DOHH2 (cell line): ENCODE measurements around the gene EGFLAM.

Experiments
- EZH2phosphoT487 ChIP-seq: fragments of 200-600 bp; sonication (generic); IDR thresholded peaks from 2 replicates; pipeline ENCODE4 v1.6.1; 2017; ENCODE audit warnings: borderline replicate concordance, mild to moderate bottlenecking, antibody characterized with exemption, low read length, moderate library complexity, mixed read lengths
- TF ChIP-seq, protein P1 (sequence below): fragments of 200-600 bp; sonication (generic); IDR thresholded peaks from one replicate; pipeline ENCODE4 v1.5.1; 2014; ENCODE audit warnings: antibody characterized with exemption, mild to moderate bottlenecking, low read depth, low read length; ENCODE audit not compliant: poor library complexity, severe bottlenecking

DNA sequence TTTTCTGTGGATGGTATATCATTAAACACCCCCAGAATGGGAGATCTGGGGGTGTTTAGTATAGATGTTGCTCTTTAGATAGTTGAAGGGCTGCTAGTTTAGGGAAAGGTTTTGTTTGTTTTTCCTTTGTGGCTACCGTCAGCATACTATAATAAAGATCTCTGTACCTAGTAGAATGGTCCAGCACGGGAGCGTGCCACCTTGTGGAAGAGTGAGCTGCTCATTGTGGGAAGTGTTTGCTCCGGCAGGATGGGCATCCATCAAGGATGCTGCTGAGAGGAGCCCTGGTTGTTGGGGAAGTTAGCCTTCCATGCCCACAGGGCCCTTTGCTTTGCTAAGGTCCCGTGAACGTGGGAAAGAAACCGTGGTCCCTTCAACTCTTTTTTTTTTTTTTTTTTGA is 185.0 kb downstream of the EGFLAM start:
- TF ChIP-seq, protein P1, sequence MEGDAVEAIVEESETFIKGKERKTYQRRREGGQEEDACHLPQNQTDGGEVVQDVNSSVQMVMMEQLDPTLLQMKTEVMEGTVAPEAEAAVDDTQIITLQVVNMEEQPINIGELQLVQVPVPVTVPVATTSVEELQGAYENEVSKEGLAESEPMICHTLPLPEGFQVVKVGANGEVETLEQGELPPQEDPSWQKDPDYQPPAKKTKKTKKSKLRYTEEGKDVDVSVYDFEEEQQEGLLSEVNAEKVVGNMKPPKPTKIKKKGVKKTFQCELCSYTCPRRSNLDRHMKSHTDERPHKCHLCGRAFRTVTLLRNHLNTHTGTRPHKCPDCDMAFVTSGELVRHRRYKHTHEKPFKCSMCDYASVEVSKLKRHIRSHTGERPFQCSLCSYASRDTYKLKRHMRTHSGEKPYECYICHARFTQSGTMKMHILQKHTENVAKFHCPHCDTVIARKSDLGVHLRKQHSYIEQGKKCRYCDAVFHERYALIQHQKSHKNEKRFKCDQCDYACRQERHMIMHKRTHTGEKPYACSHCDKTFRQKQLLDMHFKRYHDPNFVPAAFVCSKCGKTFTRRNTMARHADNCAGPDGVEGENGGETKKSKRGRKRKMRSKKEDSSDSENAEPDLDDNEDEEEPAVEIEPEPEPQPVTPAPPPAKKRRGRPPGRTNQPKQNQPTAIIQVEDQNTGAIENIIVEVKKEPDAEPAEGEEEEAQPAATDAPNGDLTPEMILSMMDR, result no peak
- TF ChIP-seq EZH2phosphoT487, result no peak
